ENCODE data around the gene AKIRIN2. TPM values are rescaled to one million over a fixed set of nuclear protein-coding genes. Genes with fewer than 3 reads are reported as not detected.

AKIRIN2 gene
- polyA plus RNA-seq, 1 of the 3 experiments (the other 2 are of a cell fraction) = 19.0 TPM

DNA sequence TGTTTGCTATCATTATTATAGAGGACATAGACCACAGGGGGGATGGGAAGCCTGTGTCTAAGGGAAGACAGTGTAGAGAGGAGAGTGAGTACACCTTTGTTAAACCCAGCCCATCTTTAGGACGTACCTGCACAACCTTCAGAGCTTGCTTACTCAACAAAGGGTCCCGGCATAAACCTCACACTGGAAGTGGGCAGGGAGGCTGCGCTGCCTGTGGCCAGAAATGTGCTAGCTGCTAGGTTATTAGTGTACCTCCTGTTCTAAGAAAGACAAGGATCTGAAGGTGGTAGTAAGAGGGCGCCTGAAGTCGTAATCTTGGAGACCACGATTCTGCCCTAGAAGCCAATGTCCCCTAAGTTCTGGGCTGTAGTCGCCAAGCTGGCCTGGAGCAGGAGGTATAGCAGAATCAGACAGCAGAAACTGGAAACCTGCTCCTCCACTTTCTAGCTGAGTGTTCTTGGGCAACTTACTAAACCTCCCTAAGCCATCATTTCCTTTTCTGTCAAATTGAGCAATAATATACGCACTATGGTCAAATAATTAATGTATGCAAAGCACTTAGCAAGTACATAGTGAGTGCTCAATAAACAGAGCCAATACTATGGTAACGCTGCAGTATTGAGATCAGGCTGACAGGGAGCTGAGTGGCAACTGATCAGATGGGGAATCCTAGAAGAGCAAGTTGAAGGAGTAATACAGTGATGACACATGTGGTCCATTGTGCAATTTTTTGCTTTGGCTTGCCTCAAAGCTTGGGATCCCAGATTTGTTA is 16.8 kb upstream of the AKIRIN2 start:
- POLR2A ChIA-PET = no interaction called here
- 90% methylated on average over 7 of the region's 9 CpGs for WGBS (ENCODE audit: low lambda C conversion rate)
- no peak overlapping the region for H3K27ac ChIP-seq (ENCODE audit: low read depth in 2 of 2, low read length in 1 of 2)
- H3K27me3 ChIP-seq (ENCODE audit: insufficient read depth) = no peaks in the 10 kb centered on the region
- peaks cover 9% of the 10 kb centered on the region for H3F3A ChIP-seq (replicated peaks; ENCODE audit: insufficient read depth)
- TF ChIP-seq CHD2 (IDR thresholded peaks at IDR 0.05; ENCODE audit: low read length, partially characterized antibody) (no peak), FOXM1 (IDR thresholded peaks at IDR 0.05; ENCODE audit: low read depth) (no peak), RFX5 (IDR thresholded peaks at IDR 0.05; ENCODE audit: low read length) (no peak), GATA2 (CRISPR knock-in tag; IDR thresholded peaks at IDR 0.05) (no peak), ELF1 (IDR thresholded peaks at IDR 0.05) (no peak), FOSL2 (IDR thresholded peaks at IDR 0.05; ENCODE audit: borderline replicate concordance, low read depth) (no peak), MEF2A (IDR thresholded peaks at IDR 0.05; ENCODE audit: borderline replicate concordance, low read depth) (no peak), FOXJ3 (CRISPR knock-in tag; IDR thresholded peaks at IDR 0.05) (no peak), RCOR1 (IDR thresholded peaks at IDR 0.05; ENCODE audit: low read length) (no peak), POLR2AphosphoS5 (IDR thresholded peaks at IDR 0.05; ENCODE audit: low read depth, low read length) (no peak), SIN3A (IDR thresholded peaks at IDR 0.05; ENCODE audit: borderline replicate concordance, low read depth, low read length) (no peak), NFIC (IDR thresholded peaks at IDR 0.05; ENCODE audit: borderline replicate concordance) (no peak)
- TF ChIP-seq, protein P1, sequence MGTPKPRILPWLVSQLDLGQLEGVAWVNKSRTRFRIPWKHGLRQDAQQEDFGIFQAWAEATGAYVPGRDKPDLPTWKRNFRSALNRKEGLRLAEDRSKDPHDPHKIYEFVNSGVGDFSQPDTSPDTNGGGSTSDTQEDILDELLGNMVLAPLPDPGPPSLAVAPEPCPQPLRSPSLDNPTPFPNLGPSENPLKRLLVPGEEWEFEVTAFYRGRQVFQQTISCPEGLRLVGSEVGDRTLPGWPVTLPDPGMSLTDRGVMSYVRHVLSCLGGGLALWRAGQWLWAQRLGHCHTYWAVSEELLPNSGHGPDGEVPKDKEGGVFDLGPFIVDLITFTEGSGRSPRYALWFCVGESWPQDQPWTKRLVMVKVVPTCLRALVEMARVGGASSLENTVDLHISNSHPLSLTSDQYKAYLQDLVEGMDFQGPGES (IDR thresholded peaks at IDR 0.05; ENCODE audit: low read depth, low read length) = no peak
- TF ChIP-seq, protein P2, sequence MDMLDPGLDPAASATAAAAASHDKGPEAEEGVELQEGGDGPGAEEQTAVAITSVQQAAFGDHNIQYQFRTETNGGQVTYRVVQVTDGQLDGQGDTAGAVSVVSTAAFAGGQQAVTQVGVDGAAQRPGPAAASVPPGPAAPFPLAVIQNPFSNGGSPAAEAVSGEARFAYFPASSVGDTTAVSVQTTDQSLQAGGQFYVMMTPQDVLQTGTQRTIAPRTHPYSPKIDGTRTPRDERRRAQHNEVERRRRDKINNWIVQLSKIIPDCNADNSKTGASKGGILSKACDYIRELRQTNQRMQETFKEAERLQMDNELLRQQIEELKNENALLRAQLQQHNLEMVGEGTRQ (IDR thresholded peaks at IDR 0.05; ENCODE audit: borderline replicate concordance, low read depth, low read length) = no peak
- TF ChIP-seq, protein P3, sequence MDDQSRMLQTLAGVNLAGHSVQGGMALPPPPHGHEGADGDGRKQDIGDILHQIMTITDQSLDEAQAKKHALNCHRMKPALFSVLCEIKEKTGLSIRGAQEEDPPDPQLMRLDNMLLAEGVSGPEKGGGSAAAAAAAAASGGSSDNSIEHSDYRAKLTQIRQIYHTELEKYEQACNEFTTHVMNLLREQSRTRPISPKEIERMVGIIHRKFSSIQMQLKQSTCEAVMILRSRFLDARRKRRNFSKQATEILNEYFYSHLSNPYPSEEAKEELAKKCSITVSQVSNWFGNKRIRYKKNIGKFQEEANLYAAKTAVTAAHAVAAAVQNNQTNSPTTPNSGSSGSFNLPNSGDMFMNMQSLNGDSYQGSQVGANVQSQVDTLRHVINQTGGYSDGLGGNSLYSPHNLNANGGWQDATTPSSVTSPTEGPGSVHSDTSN (IDR thresholded peaks at IDR 0.05) = no peak
- TF ChIP-seq, protein P4, sequence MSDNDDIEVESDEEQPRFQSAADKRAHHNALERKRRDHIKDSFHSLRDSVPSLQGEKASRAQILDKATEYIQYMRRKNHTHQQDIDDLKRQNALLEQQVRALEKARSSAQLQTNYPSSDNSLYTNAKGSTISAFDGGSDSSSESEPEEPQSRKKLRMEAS (IDR thresholded peaks at IDR 0.05; ENCODE audit: low read depth) = no peak
- H2AFZ ChIP-seq (ENCODE audit: low read depth) = no peak overlapping the region
- no peaks in the 10 kb centered on the region for H4K20me1 ChIP-seq (ENCODE audit: insufficient read depth)
- no peak overlapping the region for H3K4me3 ChIP-seq (ENCODE audit: low read depth in 2 of 2, low read length in 1 of 2)
- H3K36me3 ChIP-seq (replicated peaks in 1 of 2; ENCODE audit: control insufficient read depth in 1 of 2, insufficient read depth in 2 of 2, low read length in 1 of 2) = no peaks in the 10 kb centered on the region
- H3K9me3 ChIP-seq = no peaks in the 10 kb centered on the region
- H3K9ac ChIP-seq = no peak overlapping the region
- H3K79me2 ChIP-seq (ENCODE audit: insufficient read depth) = no peaks in the 10 kb centered on the region
- no peaks in the 10 kb centered on the region for H3K9me2 ChIP-seq
- H3K4me2 ChIP-seq = no peak overlapping the region
- no peak for DNase-seq
- CTCF ChIA-PET = interaction anchor here (0.8 to 0.9 kb wide), 2 partner anchors 113 to 211 kb away, joined by 3 to 4 read pairs; no protein-coding TSS in a partner anchor
- H3K4me1 ChIP-seq (ENCODE audit: control insufficient read depth in 1 of 2, insufficient read depth in 2 of 2, low read depth in 1 of 2, low read length in 1 of 2) = peaks cover 10 to 24% of the 10 kb centered on the region in 2 experiments

Measured in SK-N-SH (cell line).